Measurements from ENCODE around the gene KLHL26. TPM values are rescaled to one million over a fixed set of nuclear protein-coding genes. Genes with fewer than 3 reads are reported as not detected.

The KLHL26 gene
- total and polyA plus RNA-seq, 2 of the 4 experiments (the other 2 are of a cell fraction) = 2.2 to 4.7 TPM

GRCh38 chr19:18597809-18598660, 38.8 kb upstream of the KLHL26 start:
- no peak overlapping the region for H2BK15ac ChIP-seq (ENCODE audit: low read depth, low read length)
- dilution Hi-C loops (cut with HindIII; ENCODE audit: low sequenced_read_pairs, unreplicated experiment) = no loop called here

More at GRCh38 chr19:18597809-18598660, 38.8 kb upstream of the KLHL26 start:
- no TSS peak for BruUV-seq (replicated peaks)
- no peak overlapping the region for H3K14ac ChIP-seq (replicated peaks; ENCODE audit: low read depth, low read length)
- ChIA-PET POLR2A (ENCODE audit: unreplicated experiment) (no interaction called here), CTCF (interaction anchor here (0.6 kb wide), 1 partner anchor 116 kb away, joined by 4 read pairs; no protein-coding TSS in a partner anchor)
- H3K56ac ChIP-seq (ENCODE audit: extremely low read depth, insufficient read depth, low read length) = no peak overlapping the region
- H3K9me1 ChIP-seq (ENCODE audit: insufficient read depth, low read length) = no peaks in the 10 kb centered on the region
- ATAC-seq (ENCODE audit: low read depth) (no peak), DNase-seq (no peak)
- H3K9me3 ChIP-seq (ENCODE audit: control insufficient read depth, insufficient read depth, low read length) = no peaks in the 10 kb centered on the region
- no peak overlapping the region for H2BK120ac ChIP-seq (ENCODE audit: low read depth, low read length)
- in situ Hi-C loops (cut with MboI; ENCODE audit: low sequenced_read_pairs) = no loop called here
- H4K8ac ChIP-seq (ENCODE audit: low read depth in 2 of 2, low read length in 2 of 2) = no peak overlapping the region
- no peak overlapping the region for H2AK9ac ChIP-seq (replicated peaks; ENCODE audit: low read depth, low read length, poor library complexity)
- H3K36me3 ChIP-seq (ENCODE audit: control insufficient read depth, insufficient read depth, low read length) = no peaks in the 10 kb centered on the region
- H3K4me2 ChIP-seq (ENCODE audit: low read depth, low read length) = no peak overlapping the region
- intact Hi-C loops (cut with micrococcal nuclease) = no loop called here
- H3K23ac ChIP-seq (ENCODE audit: low read depth, low read length) = no peak overlapping the region
- H3K27ac ChIP-seq (ENCODE audit: insufficient read depth, low read length) = no peak overlapping the region
- WGBS, 2 experiments (ENCODE audit: extremely low coverage in 2 of 2, insufficient read length in 1 of 2) = 60% methylated on average over 1 of the region's 25 CpGs; no CpG with 5 or more reads in 1 of the 2 experiments
- no peak overlapping the region for H2AFZ ChIP-seq (replicated peaks; ENCODE audit: low read length, poor library complexity)
- peaks cover 6% of the 10 kb centered on the region for H4K20me1 ChIP-seq (ENCODE audit: insufficient read depth, low read length)
- no peaks in the 10 kb centered on the region for H3K79me1 ChIP-seq (ENCODE audit: low read depth in 1 of 2, low read length in 2 of 2)
- TF ChIP-seq, protein P1, sequence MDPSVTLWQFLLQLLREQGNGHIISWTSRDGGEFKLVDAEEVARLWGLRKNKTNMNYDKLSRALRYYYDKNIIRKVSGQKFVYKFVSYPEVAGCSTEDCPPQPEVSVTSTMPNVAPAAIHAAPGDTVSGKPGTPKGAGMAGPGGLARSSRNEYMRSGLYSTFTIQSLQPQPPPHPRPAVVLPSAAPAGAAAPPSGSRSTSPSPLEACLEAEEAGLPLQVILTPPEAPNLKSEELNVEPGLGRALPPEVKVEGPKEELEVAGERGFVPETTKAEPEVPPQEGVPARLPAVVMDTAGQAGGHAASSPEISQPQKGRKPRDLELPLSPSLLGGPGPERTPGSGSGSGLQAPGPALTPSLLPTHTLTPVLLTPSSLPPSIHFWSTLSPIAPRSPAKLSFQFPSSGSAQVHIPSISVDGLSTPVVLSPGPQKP (IDR thresholded peaks at IDR 0.05; ENCODE audit: borderline replicate concordance, low read depth, low read length) = no peak
- no peak overlapping the region for H2BK5ac ChIP-seq (ENCODE audit: low read depth, low read length, poor library complexity, severe bottlenecking)
- no peak overlapping the region for H4K91ac ChIP-seq (ENCODE audit: insufficient read depth, low read depth, low read length)
- no peak overlapping the region for H2BK20ac ChIP-seq (ENCODE audit: low read depth, low read length)
- no peak overlapping the region for H3K4ac ChIP-seq (ENCODE audit: low read depth, low read length)
- H3K4me1 ChIP-seq (ENCODE audit: control insufficient read depth, insufficient read depth, low read length) = 0 out of 2 replicates have a peak, but pooled peaks cover 2% of the 10 kb centered on the region
- H4K5ac ChIP-seq (ENCODE audit: low read depth, low read length) = no peak overlapping the region
- H2AK5ac ChIP-seq (ENCODE audit: low read depth, low read length) = no peak overlapping the region
- H3K27me3 ChIP-seq (ENCODE audit: control insufficient read depth, insufficient read depth, low read length) = peaks cover 4% of the 10 kb centered on the region
- H3K18ac ChIP-seq (ENCODE audit: low read depth, low read length) = no peak overlapping the region
- no peak overlapping the region for H3K4me3 ChIP-seq (ENCODE audit: insufficient read depth, low read depth, low read length)
- no peak overlapping the region for H3K9ac ChIP-seq (ENCODE audit: low read depth, low read length)

Data from IMR-90 (cell line).